H9 (cell line): ENCODE data around the gene GNAO1. TPM values are rescaled to one million over a fixed set of nuclear protein-coding genes. Genes with fewer than 3 reads are reported as not detected.
A peak's percentile ranks its signal among the peaks of the same experiment; 100 is the strongest.

Source experiments
- DNase-seq: peaks from one replicate; pipeline ENCODE4 v3.0.0-alpha.2; 2017
- H2AFZ ChIP-seq: one replicate; pipeline ENCODE4 v1.6.1; 2013; ENCODE audit warnings: mild to moderate bottlenecking, low read length, control low read depth, moderate library complexity
- H2AK5ac ChIP-seq: 2 replicates; pipeline ENCODE4 v1.6.1; 2013; ENCODE audit warnings: low read length, control low read depth, mixed read lengths; ENCODE audit not compliant: insufficient read length
- H2BK120ac ChIP-seq: one replicate; pipeline ENCODE4 v1.6.1; 2013; ENCODE audit warnings: low read depth, mild to moderate bottlenecking, low read length, control low read depth, inconsistent platforms; ENCODE audit not compliant: poor library complexity, severe bottlenecking
- H2BK12ac ChIP-seq: 2 replicates; pipeline ENCODE4 v1.6.1; 2013; ENCODE audit warnings: low read length, control low read depth, mixed read lengths, low read depth; ENCODE audit not compliant: insufficient read length
- H2BK15ac ChIP-seq: 2 replicates; pipeline ENCODE4 v1.6.1; 2013; ENCODE audit warnings: low read depth, low read length, control low read depth
- H2BK20ac ChIP-seq: one replicate; pipeline ENCODE4 v1.6.1; 2013; ENCODE audit warnings: low read depth, mild to moderate bottlenecking, low read length, control low read depth, inconsistent platforms; ENCODE audit not compliant: poor library complexity, severe bottlenecking
- H2BK5ac ChIP-seq: 2 replicates; pipeline ENCODE4 v1.6.1; 2013; ENCODE audit warnings: low read length, control low read depth, mixed read lengths; ENCODE audit not compliant: insufficient read length
- H3K14ac ChIP-seq: 2 replicates; pipeline ENCODE4 v1.6.1; 2013; ENCODE audit warnings: low read length, control low read depth; ENCODE audit not compliant: insufficient read depth
- H3K18ac ChIP-seq: 2 replicates; pipeline ENCODE4 v1.6.1; 2013; ENCODE audit warnings: low read depth, mild to moderate bottlenecking, mixed read lengths, low read length, control low read depth; ENCODE audit not compliant: insufficient read length
- H3K23ac ChIP-seq: 2 replicates; pipeline ENCODE4 v1.6.1; 2013; ENCODE audit warnings: low read length, control low read depth, mixed read lengths, low read depth; ENCODE audit not compliant: insufficient read length
- H3K23me2 ChIP-seq: 2 replicates; pipeline ENCODE4 v1.6.1; 2013; ENCODE audit warnings: low read depth, mild to moderate bottlenecking, mixed read lengths, low read length, control low read depth; ENCODE audit not compliant: insufficient read length, poor library complexity, severe bottlenecking
- H3K27ac ChIP-seq: 2 replicates; pipeline ENCODE4 v1.5.1; 2013; ENCODE audit warnings: low read length, control low read depth, mixed read lengths, low read depth; ENCODE audit not compliant: insufficient read length
- H3K27me3 ChIP-seq: 2 replicates; pipeline ENCODE4 v1.6.1; 2013; ENCODE audit warnings: low read length, control low read depth, inconsistent platforms; ENCODE audit not compliant: insufficient read depth
- H3K4ac ChIP-seq: 2 replicates; pipeline ENCODE4 v1.6.1; 2013; ENCODE audit warnings: low read depth, mild to moderate bottlenecking, control low read depth, inconsistent platforms, low read length, moderate library complexity
- H3K4me1 ChIP-seq: 2 replicates; pipeline ENCODE4 v1.6.1; 2013; ENCODE audit warnings: low read length, control low read depth, inconsistent platforms; ENCODE audit not compliant: insufficient read depth
- H3K4me2 ChIP-seq: 2 replicates; pipeline ENCODE4 v1.6.1; 2013; ENCODE audit warnings: low read length, control low read depth, mixed read lengths; ENCODE audit not compliant: insufficient read length, insufficient read depth
- H3K56ac ChIP-seq: 2 replicates; pipeline ENCODE4 v1.6.1; 2013; ENCODE audit warnings: low read depth, mild to moderate bottlenecking, mixed read lengths, low read length, control low read depth; ENCODE audit not compliant: insufficient read length
- H3K79me1 ChIP-seq: 2 replicates; pipeline ENCODE4 v1.6.1; 2013; ENCODE audit warnings: low read depth, mild to moderate bottlenecking, moderate library complexity, low read length, control low read depth, inconsistent platforms; ENCODE audit not compliant: insufficient read depth, poor library complexity, severe bottlenecking
- H3K79me2 ChIP-seq: 2 replicates; pipeline ENCODE4 v1.6.1; 2013; ENCODE audit warnings: low read length, control low read depth, inconsistent platforms; ENCODE audit not compliant: insufficient read depth
- H3K9ac ChIP-seq: 2 replicates; pipeline ENCODE4 v1.6.1; 2013; ENCODE audit warnings: low read length, control low read depth, mixed read lengths; ENCODE audit not compliant: insufficient read length; ENCODE audit errors: extremely low read depth
- H3K9me3 ChIP-seq: one replicate; pipeline ENCODE4 v1.6.1; 2013; ENCODE audit warnings: low read depth, low read length, inconsistent platforms; ENCODE audit not compliant: control insufficient read depth
- H3T11ph ChIP-seq: one replicate; pipeline ENCODE4 v1.6.1; 2013; ENCODE audit warnings: mild to moderate bottlenecking, low read length, control low read depth, inconsistent platforms
- H4K20me1 ChIP-seq: one replicate; pipeline ENCODE4 v1.6.1; 2013; ENCODE audit not compliant: control insufficient read depth, insufficient read length, insufficient read depth
- H4K5ac ChIP-seq: 2 replicates; pipeline ENCODE4 v1.6.1; 2013; ENCODE audit warnings: low read depth, mild to moderate bottlenecking, mixed read lengths, low read length, control low read depth; ENCODE audit not compliant: insufficient read length
- H4K8ac ChIP-seq: replicated peaks from 2 replicates; pipeline ENCODE4 v1.6.1; 2013; ENCODE audit warnings: low read length, control low read depth, mixed read lengths, low read depth; ENCODE audit not compliant: insufficient read length
- H4K91ac ChIP-seq: 2 replicates; pipeline ENCODE4 v1.6.1; 2013; ENCODE audit warnings: low read depth, mild to moderate bottlenecking, moderate library complexity, mixed read lengths, low read length, control low read depth; ENCODE audit not compliant: insufficient read length
- H3K27ac Mint-ChIP-seq, 3 experiments: 2 replicates in 2 of 3; 3 replicates in 1 of 3; pipeline ENCODE4 v1.8.0; 2020 to 2021; ENCODE audit warnings: mixed read lengths in 3 of 3, mild to moderate bottlenecking in 1 of 3, moderate library complexity in 1 of 3
- H3K27me3 Mint-ChIP-seq: 2 replicates; pipeline ENCODE4 v1.8.0; 2021; ENCODE audit warnings: low read depth, mild to moderate bottlenecking, moderate library complexity, mixed read lengths
- H3K36me3 Mint-ChIP-seq, 3 experiments: 2 replicates in 2 of 3; 3 replicates in 1 of 3; pipeline ENCODE4 v1.8.0; 2020 to 2021; ENCODE audit warnings: low read depth in 3 of 3, mixed read lengths in 3 of 3; ENCODE audit not compliant: insufficient read depth in 1 of 3
- H3K4me1 Mint-ChIP-seq, 2 experiments: 2 replicates each; pipeline ENCODE4 v1.8.0; 2020; ENCODE audit warnings: mixed read lengths in 2 of 2
- H3K4me3 Mint-ChIP-seq, 2 experiments: 2 replicates in 1 of 2; 3 replicates in 1 of 2; pipeline ENCODE4 v1.8.0; 2020 to 2021; ENCODE audit warnings: mild to moderate bottlenecking in 2 of 2, mixed read lengths in 2 of 2, moderate library complexity in 1 of 2
- H3K9me3 Mint-ChIP-seq, 2 experiments: 2 replicates in 1 of 2; 3 replicates in 1 of 2; pipeline ENCODE4 v1.8.0; 2020; ENCODE audit warnings: mild to moderate bottlenecking in 2 of 2, mixed read lengths in 2 of 2, moderate library complexity in 1 of 2
- CTCF ChIP-seq: fragments of 200-600 bp; sonication (generic); conservative IDR thresholded peaks from 3 replicates; pipeline ENCODE4 v1.8.0; 2021; ENCODE audit warnings: antibody characterized with exemption, mild to moderate bottlenecking
- WGBS: extraction: QIAGEN DNeasy Blood & Tissue Kit; methylation state at CpG from one replicate; pipeline ENCODE4 v1.1.7; 2013; ENCODE audit warnings: missing lambda C conversion rate, low lambda C conversion rate, mixed read lengths; ENCODE audit not compliant: insufficient read length; ENCODE audit errors: extremely low coverage; 5-methylcytosine and 5-hydroxymethylcytosine counted together
- total RNA-seq: library from RNA; stranded (reverse); gene quantifications from 2 replicates; pipeline ENCODE4 v1.2.1, GENCODE V29; 2021

GNAO1 gene
- total RNA-seq, 1 experiment from 2014 or later = 16.9 TPM

- H3K27me3 ChIP-seq = no peaks in the 10 kb centered on the region
- peaks cover 26 to 41% of the 10 kb centered on the region in 2 experiments for H3K4me1 Mint-ChIP-seq
- H3K4me3 Mint-ChIP-seq = peak overlapping the region; percentile 68 to 74
- H4K8ac ChIP-seq = no peak overlapping the region
- no peak overlapping the region for H2AK5ac ChIP-seq
- no peak overlapping the region for H2BK12ac ChIP-seq
- H3K4me1 ChIP-seq = no peaks in the 10 kb centered on the region; the same call in 1 of the 2 replicates
- no peak overlapping the region for H3K56ac ChIP-seq
- peak overlapping the region; percentile 91 to 96 (median 94) for H3K27ac Mint-ChIP-seq
- H3K4me2 ChIP-seq = peak overlapping the region; percentile 33
- H3K27ac ChIP-seq = no peak overlapping the region
- H3K18ac ChIP-seq = no peak overlapping the region
- DNase-seq = peak; percentile 94
- WGBS = no CpG with 5 or more reads among the region's 33 CpGs
- no peak overlapping the region for H2BK120ac ChIP-seq
- H3K23ac ChIP-seq = no peak overlapping the region
- peak; percentile 93 for TF ChIP-seq CTCF
- no peaks in the 10 kb centered on the region for H3K9me3 Mint-ChIP-seq
- no peaks in the 10 kb centered on the region; a peak in 1 of 7 replicates for H3K36me3 Mint-ChIP-seq
- no peak overlapping the region for H3K4ac ChIP-seq
- H2BK5ac ChIP-seq = no peak overlapping the region
- H3K9me3 ChIP-seq = no peaks in the 10 kb centered on the region
- no peak overlapping the region for H4K5ac ChIP-seq
- no peaks in the 10 kb centered on the region for H3K79me1 ChIP-seq
- H3K79me2 ChIP-seq = no peaks in the 10 kb centered on the region
- H3K9ac ChIP-seq = no peak overlapping the region
- H3T11ph ChIP-seq = no peak overlapping the region
- no peaks in the 10 kb centered on the region for H3K23me2 ChIP-seq
- H3K27me3 Mint-ChIP-seq = no peaks in the 10 kb centered on the region; the same call in none of the 2 replicates
- H2BK15ac ChIP-seq = no peak overlapping the region
- H3K14ac ChIP-seq = 0 out of 2 replicates have a peak overlapping the region, but pooled peaks have one; percentile 16
- H2BK20ac ChIP-seq = no peak overlapping the region
- H2AFZ ChIP-seq = no peak overlapping the region
- no peak overlapping the region for H4K91ac ChIP-seq
- no peaks in the 10 kb centered on the region for H4K20me1 ChIP-seq
These were observed 165.3 kb downstream of the GNAO1 start for GRCh38 chr16:56356276-56357240.
